Activated CD8-positive, alpha-beta memory T cell treated with anti-CD3 and anti-CD28 coated beads, Interleukin-2, amount 50 U/mL, for 48 hours (primary cell): Measurements from ENCODE around the gene UPF3A.
"Not testable (repeated sequence)": the region's sequence is repeated elsewhere in the genome, so short reads cannot be mapped to it uniquely, and the experiment has no call there.

Experiments used
- DNase-seq: peaks from one replicate; pipeline ENCODE4 v3.0.0-alpha.2; 2020

UPF3A gene

GRCh38 chr13:114339857-114340534, 58.6 kb downstream of the UPF3A start:
- DNase-seq: peak; percentile 65

- DNase-seq: no peak
Measured at GRCh38 chr13:114341003-114341777, 59.8 kb downstream of the UPF3A start.

- DNase-seq: not testable (repeated sequence)
Measured at GRCh38 chr13:114347256-114347655, 65.9 kb downstream of the UPF3A start.

- DNase-seq: peak; percentile 74
Measured at GRCh38 chr13:114352763-114353162, 71.4 kb downstream of the UPF3A start.

GRCh38 chr13:114353382-114353781, 72.0 kb downstream of the UPF3A start:
- not testable (repeated sequence) for DNase-seq
